LNCaP clone FGC (cell line): ENCODE measurements around the gene TPRG1.

Experiments used
- DNase-seq: peaks from one replicate; pipeline ENCODE4 v3.0.0-alpha.2; 2011; ENCODE audit warnings: low read depth
- H3K4me3 ChIP-seq: 2 replicates; pipeline ENCODE4 v1.5.1; 2011; ENCODE audit warnings: mild to moderate bottlenecking, low read depth, low read length, control low read depth
- TF ChIP-seq, protein P1 (sequence below): IDR thresholded peaks from 2 replicates; pipeline ENCODE4 v1.5.1; 2012; ENCODE audit warnings: mild to moderate bottlenecking; ENCODE audit not compliant: control insufficient read depth, insufficient read depth; ENCODE audit errors: extremely low read depth

Gene TPRG1

DNA sequence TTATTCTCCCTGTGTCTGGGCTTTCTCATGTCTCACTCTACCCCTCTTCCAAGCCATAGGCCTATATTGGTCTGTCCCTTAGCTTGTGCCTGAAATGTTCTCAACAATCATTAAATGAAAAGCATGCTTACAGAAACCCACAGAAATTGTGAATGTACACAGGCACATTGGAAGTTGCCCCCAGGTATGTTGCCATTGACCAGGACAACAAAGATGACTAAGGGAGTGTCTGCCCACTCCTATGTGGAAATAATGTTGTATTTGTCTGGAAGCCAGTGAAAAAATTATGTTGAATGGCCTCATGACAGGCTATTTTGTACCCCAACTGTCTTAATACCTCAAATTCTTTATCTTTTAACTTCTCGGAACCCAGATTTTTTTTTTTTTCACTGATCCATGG is 102.0 kb downstream of the TPRG1 start:
- no peak for DNase-seq
- TF ChIP-seq, protein P1, sequence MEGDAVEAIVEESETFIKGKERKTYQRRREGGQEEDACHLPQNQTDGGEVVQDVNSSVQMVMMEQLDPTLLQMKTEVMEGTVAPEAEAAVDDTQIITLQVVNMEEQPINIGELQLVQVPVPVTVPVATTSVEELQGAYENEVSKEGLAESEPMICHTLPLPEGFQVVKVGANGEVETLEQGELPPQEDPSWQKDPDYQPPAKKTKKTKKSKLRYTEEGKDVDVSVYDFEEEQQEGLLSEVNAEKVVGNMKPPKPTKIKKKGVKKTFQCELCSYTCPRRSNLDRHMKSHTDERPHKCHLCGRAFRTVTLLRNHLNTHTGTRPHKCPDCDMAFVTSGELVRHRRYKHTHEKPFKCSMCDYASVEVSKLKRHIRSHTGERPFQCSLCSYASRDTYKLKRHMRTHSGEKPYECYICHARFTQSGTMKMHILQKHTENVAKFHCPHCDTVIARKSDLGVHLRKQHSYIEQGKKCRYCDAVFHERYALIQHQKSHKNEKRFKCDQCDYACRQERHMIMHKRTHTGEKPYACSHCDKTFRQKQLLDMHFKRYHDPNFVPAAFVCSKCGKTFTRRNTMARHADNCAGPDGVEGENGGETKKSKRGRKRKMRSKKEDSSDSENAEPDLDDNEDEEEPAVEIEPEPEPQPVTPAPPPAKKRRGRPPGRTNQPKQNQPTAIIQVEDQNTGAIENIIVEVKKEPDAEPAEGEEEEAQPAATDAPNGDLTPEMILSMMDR, result no peak
- H3K4me3 ChIP-seq, result no peak overlapping the region

DNA sequence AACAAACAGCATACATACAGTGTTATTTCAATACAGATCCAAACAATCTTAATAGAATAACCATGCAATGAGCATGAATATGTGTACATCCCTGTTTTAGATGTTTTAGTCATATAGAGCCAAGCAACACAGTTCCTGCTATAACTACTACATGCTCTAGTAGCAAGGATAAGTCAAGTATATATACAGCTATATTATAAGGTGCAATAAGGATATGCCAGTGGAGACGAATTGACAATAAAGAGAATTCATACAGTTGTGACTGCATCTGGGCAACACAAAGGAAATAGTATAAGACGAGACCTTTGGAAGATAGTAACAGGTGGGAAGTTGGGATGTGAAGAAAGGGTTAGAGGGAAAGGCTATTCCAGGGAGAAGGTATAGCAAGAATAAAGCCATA is 103.4 kb downstream of the TPRG1 start:
- TF ChIP-seq, protein P1, result no peak
- H3K4me3 ChIP-seq, result no peak overlapping the region
- no peak for DNase-seq

DNA sequence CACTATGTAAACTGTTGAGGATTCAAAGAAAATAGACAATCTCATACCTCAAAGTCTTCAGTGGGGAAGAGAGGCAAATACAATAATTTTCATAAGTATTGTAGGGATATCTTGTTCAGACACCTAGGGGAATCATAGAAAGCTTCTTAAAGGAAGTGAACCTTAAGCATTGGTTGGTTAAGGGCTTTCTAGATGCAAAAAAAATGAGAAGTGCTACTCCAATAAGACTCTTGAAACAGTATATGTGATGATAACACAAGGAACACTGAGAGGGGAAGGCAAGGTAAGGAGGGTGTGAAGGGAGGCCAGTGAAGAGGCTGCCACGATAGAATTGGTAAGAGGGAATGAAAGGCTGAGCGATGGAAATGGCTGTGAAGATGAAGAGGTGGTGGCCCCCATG is 104.1 kb downstream of the TPRG1 start:
- DNase-seq, result no peak
- no peak overlapping the region for H3K4me3 ChIP-seq
- TF ChIP-seq, protein P1, result no peak

DNA sequence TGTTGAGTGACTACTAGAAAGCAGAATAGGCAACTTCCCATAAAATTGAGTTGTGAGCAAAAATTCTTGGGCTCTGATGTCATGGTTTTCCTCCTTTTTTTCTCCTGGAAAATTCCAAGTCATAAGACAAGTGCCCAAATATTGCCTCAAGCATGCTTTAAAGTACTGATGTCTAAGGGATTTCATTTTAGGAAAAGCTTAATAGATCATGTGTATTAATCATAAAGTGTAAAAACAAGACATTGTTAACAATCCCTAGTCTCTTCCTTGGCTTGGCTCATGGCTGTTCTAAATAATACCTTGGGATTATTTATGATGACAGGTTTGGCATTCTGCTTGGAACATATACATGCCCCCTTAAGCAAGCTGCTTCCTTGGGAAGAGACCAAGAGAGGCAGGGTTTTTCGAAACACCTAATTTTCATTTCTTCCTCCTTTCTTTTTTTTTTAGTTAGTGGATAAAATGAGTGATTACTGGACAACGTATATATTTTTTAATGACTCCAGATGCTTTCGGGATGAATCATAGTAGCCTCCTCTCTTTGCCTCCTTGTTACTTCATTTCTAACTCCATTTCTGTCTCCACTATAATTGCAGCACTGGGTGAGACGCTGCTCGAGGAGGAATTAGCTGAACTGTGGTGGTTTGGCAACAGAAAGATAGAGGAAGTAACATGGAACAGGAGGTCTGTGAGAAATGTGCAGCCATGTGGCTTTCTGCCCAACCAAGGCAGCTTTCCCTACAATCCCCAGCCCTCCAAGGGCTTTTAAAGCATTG is 104.9 kb downstream of the TPRG1 start:
- H3K4me3 ChIP-seq, result no peak overlapping the region

DNA sequence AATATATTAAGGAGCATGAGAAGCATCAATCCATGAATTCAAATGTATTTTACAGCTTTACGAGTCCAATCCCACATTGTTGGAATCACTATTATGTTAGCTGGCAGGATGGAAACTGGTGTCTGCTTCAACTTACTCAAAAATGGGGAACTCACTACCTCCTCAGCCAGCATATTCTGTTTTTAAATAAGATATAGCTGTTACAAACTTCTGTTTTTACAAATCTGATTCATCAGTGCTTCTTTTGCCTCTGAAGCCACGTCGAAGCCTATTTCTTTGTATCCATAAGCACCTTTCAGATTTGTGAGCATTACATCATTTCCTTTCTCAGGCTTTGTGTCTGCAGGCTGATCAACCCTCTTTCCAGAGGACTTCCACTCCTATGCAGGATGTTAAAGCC is 105.9 kb downstream of the TPRG1 start:
- TF ChIP-seq, protein P1, result no peak
- DNase-seq, result no peak
- H3K4me3 ChIP-seq, result no peak overlapping the region

More for the DNA sequence above, 104.9 kb downstream of the TPRG1 start:
- DNase-seq, result no peak
- TF ChIP-seq, protein P1, result no peak

DNA sequence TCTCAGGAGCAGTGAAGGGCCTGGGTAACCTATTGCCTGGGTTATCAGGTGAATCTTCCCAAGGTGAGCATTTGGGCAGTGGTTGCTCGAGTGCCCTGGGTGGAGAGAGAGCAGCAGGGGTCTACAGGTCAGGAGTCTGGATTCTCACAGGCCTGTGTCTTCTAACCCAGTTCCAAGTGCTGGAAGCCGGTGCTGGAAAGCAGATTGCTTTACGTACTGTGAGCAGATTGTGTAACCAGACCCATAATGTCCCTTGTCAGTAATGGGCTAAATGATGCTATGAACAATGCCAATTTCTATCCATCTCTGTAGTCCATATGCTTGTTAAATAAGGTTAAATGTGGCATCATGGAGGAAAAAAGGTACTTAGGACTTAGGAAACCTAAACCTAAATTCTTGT is 106.5 kb downstream of the TPRG1 start:
- no peak for DNase-seq
- no peak overlapping the region for H3K4me3 ChIP-seq

More for the DNA sequence above, 106.5 kb downstream of the TPRG1 start:
- TF ChIP-seq, protein P1, result no peak
